Osteocyte (in vitro differentiated cells): ENCODE data around the gene CLCA4. TPM values are rescaled to one million over a fixed set of nuclear protein-coding genes. Genes with fewer than 3 reads are reported as not detected.
"Not testable (repeated sequence)": the region's sequence is repeated elsewhere in the genome, so short reads cannot be mapped to it uniquely, and the experiment has no call there.

Source experiments
- DNase-seq: peaks from one replicate; pipeline ENCODE4 v3.0.0; 2021; ENCODE audit warnings: mixed read lengths; ENCODE audit not compliant: unreplicated experiment; ENCODE audit errors: extremely low spot score
- H3K27ac Mint-ChIP-seq: one replicate; pipeline ENCODE4 v1.8.0; 2021; ENCODE audit warnings: mild to moderate bottlenecking, mixed read lengths; ENCODE audit not compliant: unreplicated experiment
- H3K27me3 Mint-ChIP-seq: one replicate; pipeline ENCODE4 v1.8.0; 2021; ENCODE audit warnings: mixed read lengths; ENCODE audit not compliant: unreplicated experiment
- H3K36me3 Mint-ChIP-seq: one replicate; pipeline ENCODE4 v1.8.0; 2021; ENCODE audit warnings: mixed read lengths; ENCODE audit not compliant: unreplicated experiment
- H3K4me1 Mint-ChIP-seq: one replicate; pipeline ENCODE4 v1.8.0; 2021; ENCODE audit warnings: mixed read lengths; ENCODE audit not compliant: unreplicated experiment
- H3K4me3 Mint-ChIP-seq: one replicate; pipeline ENCODE4 v1.8.0; 2021; ENCODE audit warnings: mild to moderate bottlenecking, moderate library complexity, mixed read lengths; ENCODE audit not compliant: unreplicated experiment
- H3K9me3 Mint-ChIP-seq: one replicate; pipeline ENCODE4 v1.8.0; 2021; ENCODE audit warnings: mixed read lengths; ENCODE audit not compliant: unreplicated experiment
- total RNA-seq: library from RNA; stranded (reverse); gene quantifications from 2 replicates; pipeline ENCODE4 v1.2.1, GENCODE V29; 2021
- TF ChIP-seq, protein P1 (sequence below): fragments of 200-600 bp; sonication (generic); IDR thresholded peaks from 2 replicates; pipeline ENCODE4 v1.5.0; 2021; ENCODE audit warnings: antibody characterized with exemption, mild to moderate bottlenecking, moderate library complexity

Gene CLCA4
- total RNA-seq, 1 donor from 2014 or later = not detected

DNA sequence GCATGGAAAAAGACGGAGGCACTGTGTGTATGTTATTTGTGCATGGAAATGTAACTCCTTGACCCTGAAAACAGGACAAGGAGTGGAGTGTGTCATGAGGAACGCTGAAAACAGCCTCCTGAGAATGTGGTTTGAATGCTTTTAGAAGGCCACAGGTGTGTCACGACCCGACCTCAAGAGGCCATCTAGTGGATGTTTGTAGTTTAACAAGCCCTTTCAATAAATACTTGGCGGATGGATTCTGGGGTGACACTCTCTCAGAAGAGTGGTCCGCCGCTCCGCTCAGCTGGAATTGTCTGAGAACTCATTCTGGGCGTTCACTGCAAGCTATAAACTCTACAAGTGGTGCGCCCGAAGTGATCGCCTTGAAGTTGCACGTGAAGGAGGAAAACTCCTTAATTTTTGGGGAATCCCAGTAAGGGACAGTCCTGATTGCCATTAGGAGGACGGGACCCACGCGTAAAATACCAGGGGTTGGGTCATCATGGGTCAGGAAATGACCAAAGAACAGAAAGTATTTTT is 44.7 kb upstream of the CLCA4 start:
- H3K4me3 Mint-ChIP-seq, H3K27ac Mint-ChIP-seq: not testable (repeated sequence)

DNA sequence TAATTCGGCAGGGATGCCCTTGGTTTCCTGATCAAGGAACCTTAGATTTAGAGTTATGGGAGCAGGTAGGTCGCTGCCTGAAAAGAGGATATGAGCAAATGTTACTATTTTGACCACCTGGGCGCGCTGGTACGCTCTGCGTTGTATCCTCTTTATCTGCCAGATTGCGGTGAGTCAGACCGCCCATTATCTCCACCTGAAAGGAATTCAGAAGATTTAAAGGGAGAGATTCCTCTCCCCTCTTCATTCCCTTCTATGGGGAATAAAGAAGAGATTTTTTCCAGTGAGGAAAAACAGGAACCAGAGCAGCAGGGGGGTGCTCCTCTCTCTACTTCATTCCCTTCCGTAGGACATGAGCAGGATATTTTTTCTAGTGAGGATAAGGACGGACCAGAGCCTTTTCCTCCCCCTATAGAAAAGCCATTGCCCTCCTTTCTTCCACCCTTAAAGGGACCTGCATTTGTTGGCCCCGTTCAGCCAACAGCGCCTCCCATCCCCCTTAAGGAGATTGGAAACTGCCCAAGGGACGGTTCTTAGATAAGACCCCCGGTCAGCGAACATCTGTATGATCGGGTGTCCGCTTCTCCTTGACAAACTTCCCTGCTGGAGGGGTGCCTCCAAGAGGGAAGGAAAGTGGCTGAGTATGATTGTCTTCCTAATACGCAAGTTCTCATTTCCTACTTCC is 44.0 kb upstream of the CLCA4 start:
- Mint-ChIP-seq H3K9me3 (no peaks in the 10 kb centered on the region), H3K4me1 (peaks cover 16% of the 10 kb centered on the region), H3K27me3 (peaks cover 15% of the 10 kb centered on the region), H3K27ac (no peak overlapping the region), H3K36me3 (no peaks in the 10 kb centered on the region), H3K4me3 (no peak overlapping the region)
- TF ChIP-seq, protein P1, sequence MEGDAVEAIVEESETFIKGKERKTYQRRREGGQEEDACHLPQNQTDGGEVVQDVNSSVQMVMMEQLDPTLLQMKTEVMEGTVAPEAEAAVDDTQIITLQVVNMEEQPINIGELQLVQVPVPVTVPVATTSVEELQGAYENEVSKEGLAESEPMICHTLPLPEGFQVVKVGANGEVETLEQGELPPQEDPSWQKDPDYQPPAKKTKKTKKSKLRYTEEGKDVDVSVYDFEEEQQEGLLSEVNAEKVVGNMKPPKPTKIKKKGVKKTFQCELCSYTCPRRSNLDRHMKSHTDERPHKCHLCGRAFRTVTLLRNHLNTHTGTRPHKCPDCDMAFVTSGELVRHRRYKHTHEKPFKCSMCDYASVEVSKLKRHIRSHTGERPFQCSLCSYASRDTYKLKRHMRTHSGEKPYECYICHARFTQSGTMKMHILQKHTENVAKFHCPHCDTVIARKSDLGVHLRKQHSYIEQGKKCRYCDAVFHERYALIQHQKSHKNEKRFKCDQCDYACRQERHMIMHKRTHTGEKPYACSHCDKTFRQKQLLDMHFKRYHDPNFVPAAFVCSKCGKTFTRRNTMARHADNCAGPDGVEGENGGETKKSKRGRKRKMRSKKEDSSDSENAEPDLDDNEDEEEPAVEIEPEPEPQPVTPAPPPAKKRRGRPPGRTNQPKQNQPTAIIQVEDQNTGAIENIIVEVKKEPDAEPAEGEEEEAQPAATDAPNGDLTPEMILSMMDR = no peak
- no peak for DNase-seq

More for the DNA sequence above, 44.7 kb upstream of the CLCA4 start:
- H3K4me1 Mint-ChIP-seq = peaks cover 16% of the 10 kb centered on the region
- not testable (repeated sequence) for DNase-seq, H3K36me3 Mint-ChIP-seq, H3K9me3 Mint-ChIP-seq
- H3K27me3 Mint-ChIP-seq = peaks cover 16% of the 10 kb centered on the region
- TF ChIP-seq, protein P1 = peak; percentile 44

DNA sequence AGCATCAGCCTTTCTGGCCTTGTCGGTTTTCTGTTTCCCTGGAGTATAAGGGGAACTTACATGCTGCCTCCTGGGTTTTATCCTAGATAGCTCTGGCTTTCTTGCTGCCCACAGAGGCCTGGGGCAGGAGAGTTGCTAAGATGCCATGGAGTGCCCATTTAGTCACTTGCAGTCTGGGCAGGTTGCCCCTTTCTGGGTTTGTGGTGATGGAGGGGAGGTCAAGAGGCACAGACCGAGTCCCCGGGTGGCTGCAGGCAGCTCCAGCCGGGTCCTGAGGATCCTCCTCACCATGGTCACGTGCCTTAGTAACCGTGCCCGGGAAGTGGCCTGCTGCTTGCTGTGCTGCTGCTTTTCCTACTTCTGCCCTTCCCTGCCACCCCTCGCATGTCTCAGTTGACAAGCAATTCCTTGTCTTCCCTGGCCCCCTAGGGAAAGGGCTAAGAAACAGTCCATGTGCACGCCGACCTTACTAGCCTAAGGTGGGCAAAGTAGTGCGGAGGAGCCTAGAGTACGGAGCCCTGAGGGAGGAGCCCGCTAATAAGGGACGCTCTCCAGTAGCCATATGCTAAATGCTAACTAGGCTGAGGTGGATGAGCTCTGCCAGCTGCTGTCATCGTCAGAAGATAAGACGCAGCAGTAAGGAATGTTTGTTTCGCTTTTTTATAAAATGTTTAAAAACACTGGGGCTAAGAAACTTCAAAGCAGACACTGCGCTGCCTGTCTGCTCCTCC is 43.3 kb upstream of the CLCA4 start:
- TF ChIP-seq, protein P1 = no peak
- Mint-ChIP-seq H3K4me3 (no peak overlapping the region), H3K36me3 (no peaks in the 10 kb centered on the region), H3K9me3 (no peaks in the 10 kb centered on the region), H3K27me3 (peaks cover 8% of the 10 kb centered on the region), H3K4me1 (peaks cover 16% of the 10 kb centered on the region), H3K27ac (no peak overlapping the region)
- no peak for DNase-seq

DNA sequence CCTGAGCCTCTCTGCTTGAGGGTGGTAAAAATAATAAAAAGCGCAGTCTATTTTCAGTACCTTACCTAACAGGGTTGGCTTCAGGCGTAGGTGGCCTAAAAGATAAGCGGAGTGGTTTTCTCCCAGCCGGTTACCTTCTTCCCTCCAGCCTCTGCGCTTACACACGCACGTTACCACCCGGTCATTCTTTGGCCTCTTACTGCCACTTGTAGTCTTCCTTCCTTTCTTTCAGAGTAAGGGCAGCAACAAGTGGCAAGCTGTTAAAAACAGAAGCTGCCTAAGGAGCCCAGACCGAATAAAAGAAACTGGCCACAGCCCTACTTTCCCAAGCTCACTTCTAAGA is 42.8 kb upstream of the CLCA4 start:
- peaks cover 2% of the 10 kb centered on the region for H3K27me3 Mint-ChIP-seq
- H3K4me1 Mint-ChIP-seq = peaks cover 16% of the 10 kb centered on the region
- no peaks in the 10 kb centered on the region for H3K36me3 Mint-ChIP-seq
- H3K27ac Mint-ChIP-seq = no peak overlapping the region
- H3K4me3 Mint-ChIP-seq = no peak overlapping the region
- H3K9me3 Mint-ChIP-seq = no peaks in the 10 kb centered on the region
- TF ChIP-seq, protein P1 = no peak
- DNase-seq = no peak

DNA sequence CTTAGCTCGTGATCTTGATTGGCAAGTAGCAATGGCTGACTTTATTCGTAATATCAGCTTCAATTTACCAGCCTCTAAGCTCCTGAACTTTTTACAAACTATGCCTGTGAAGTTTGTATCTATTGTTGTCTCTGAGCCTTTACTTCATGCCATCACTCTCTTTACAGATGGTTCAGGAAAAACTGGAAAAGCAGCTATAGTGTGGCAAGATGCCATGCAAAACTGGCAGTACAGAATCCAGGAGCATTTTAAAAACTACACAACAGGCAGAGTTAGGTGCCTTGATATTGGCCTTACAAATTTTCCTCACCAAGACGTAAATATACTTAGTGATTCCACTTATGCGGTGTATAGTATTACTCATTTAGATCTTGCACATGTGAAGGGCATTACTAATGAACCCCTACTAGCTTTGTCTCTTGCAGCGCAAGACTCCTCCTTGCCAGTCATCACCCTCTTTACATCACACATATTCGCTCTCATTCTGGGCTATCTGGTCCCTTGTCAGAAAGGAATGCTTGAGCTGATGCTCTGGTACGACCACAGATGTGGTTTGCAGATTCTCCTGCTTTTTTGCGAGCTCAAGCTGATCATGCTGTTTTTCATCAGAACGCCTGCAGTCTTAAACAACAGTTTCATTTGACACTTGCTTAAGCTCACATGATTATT is 41.8 kb upstream of the CLCA4 start:
- Mint-ChIP-seq H3K27me3 (no peaks in the 10 kb centered on the region), H3K4me3 (no peak overlapping the region), H3K36me3 (no peaks in the 10 kb centered on the region), H3K4me1 (peaks cover 16% of the 10 kb centered on the region), H3K27ac (no peak overlapping the region), H3K9me3 (no peaks in the 10 kb centered on the region)
- TF ChIP-seq, protein P1 = no peak
- DNase-seq = no peak
